Sigmoid colon (tissue), 7 donors: ENCODE results near the gene PDS5A. TPM values are rescaled to one million over a fixed set of nuclear protein-coding genes. Genes with fewer than 3 reads are reported as not detected.

Source experiments
- DNase-seq: peaks from one replicate; pipeline ENCODE4 v3.0.0-alpha.2; 2019
- H3K27ac ChIP-seq, 4 donors: fragments of 200-600 bp; sonication (generic); one replicate each; pipeline ENCODE4 v1.5.1; 2016 to 2019; ENCODE audit warnings: mild to moderate bottlenecking in 1 of 4
- H3K27me3 ChIP-seq, 3 donors: fragments of 200-600 bp; sonication (generic); one replicate each; pipeline ENCODE4 v1.5.1; 2019; ENCODE audit warnings: mild to moderate bottlenecking in 1 of 3
- H3K36me3 ChIP-seq, 4 donors: fragments of 200-600 bp; sonication (generic); one replicate each; pipeline ENCODE4 v1.5.1; 2016 to 2019
- H3K4me1 ChIP-seq, 4 donors: fragments of 200-600 bp; sonication (generic); one replicate each; pipeline ENCODE4 v1.5.1; 2017 to 2019
- H3K4me3 ChIP-seq, 4 donors: fragments of 200-600 bp; sonication (generic); one replicate each; pipeline ENCODE4 v1.5.1; 2017 to 2019; ENCODE audit warnings: mild to moderate bottlenecking in 2 of 4, moderate library complexity in 1 of 4
- H3K9me3 ChIP-seq, 4 donors: fragments of 200-600 bp in 3 of 4; sonication (generic) in 3 of 4; one replicate each; pipeline versions ENCODE4 v1.5.1 to v1.6.1; 2013 to 2019
- CTCF ChIP-seq, 4 experiments: fragments of 450-650 bp in 3 of 4; fragments of 200-600 bp in 1 of 4; IDR thresholded peaks; one replicate each; pipeline ENCODE4 v1.5.1; 2016 to 2019; ENCODE audit warnings: antibody characterized with exemption in 4 of 4, mild to moderate bottlenecking in 3 of 4, moderate library complexity in 2 of 4
- EP300 ChIP-seq, 4 donors: sonication (generic); formaldehyde crosslinking; IDR thresholded peaks; one replicate each; pipeline ENCODE4 v1.6.1; 2017; ENCODE audit warnings: antibody characterized with exemption in 4 of 4
- POLR2A ChIP-seq, 2 donors: fragments of 450-650 bp; IDR thresholded peaks; one replicate each; pipeline ENCODE4 v1.6.1; 2016; ENCODE audit warnings: antibody characterized with exemption in 2 of 2, mild to moderate bottlenecking in 2 of 2, moderate library complexity in 2 of 2
- POLR2AphosphoS5 ChIP-seq, 4 donors: sonication (generic); formaldehyde crosslinking; IDR thresholded peaks; one replicate each; pipeline ENCODE4 v1.6.1; 2017; ENCODE audit warnings: antibody characterized with exemption in 4 of 4
- WGBS, 2 donors: extraction: QIAGEN DNeasy Blood & Tissue Kit; methylation state at CpG; one replicate each; pipeline ENCODE4 v1.1.7; 2013; 5-methylcytosine and 5-hydroxymethylcytosine counted together
- intact Hi-C: fragments of 100-400 bp; cut with DNase I; formaldehyde crosslinking; loops from one replicate; pipeline ENCODE4 v1.15.1; 2023
- polyA plus RNA-seq, 3 donors: library from polyadenylated mRNA; stranded (reverse); fragments of 200-250 nt; gene quantifications; one replicate each; pipeline ENCODE4 v1.2.3, GENCODE V29; 2013
- total RNA-seq, 4 donors: library from RNA; depleted of rRNA; stranded (reverse); fragments of >200 nt; gene quantifications; one replicate each; pipeline ENCODE4 v1.1.0, GENCODE V29; 2016
- donor health status: healthy with polysubstance abuse.
- donor health status: Bipolar disorder and iron deficiency.
- donor health status: healthy.

PDS5A gene
- total and polyA plus RNA-seq, 7 donors, result 16.8 to 69.6 (median 57.1) TPM

GRCh38 chr4:39936565-39937418, 40.9 kb downstream of the PDS5A start:
- Histone ChIP-seq H3K27ac (no peak overlapping the region), H3K4me3 (no peak overlapping the region), H3K9me3 (no peaks in the 10 kb centered on the region), H3K27me3 (no peaks in the 10 kb centered on the region), H3K36me3 (no peaks in the 10 kb centered on the region), H3K4me1 (peaks cover 0 to 19% (median 17%) of the 10 kb centered on the region in 4 donors)
- TF ChIP-seq POLR2A (IDR thresholded peaks at IDR 0.05), result no peak
- no peak for TF ChIP-seq EP300 (IDR thresholded peaks at IDR 0.05)
- TF ChIP-seq POLR2AphosphoS5 (IDR thresholded peaks at IDR 0.05), result no peak
- no peak for TF ChIP-seq CTCF (IDR thresholded peaks at IDR 0.05)
- 61 to 83% methylated on average over 6 of the region's 6 CpGs for WGBS, 2 donors
- intact Hi-C loops, result no loop called here
- DNase-seq, result no peak

DNA sequence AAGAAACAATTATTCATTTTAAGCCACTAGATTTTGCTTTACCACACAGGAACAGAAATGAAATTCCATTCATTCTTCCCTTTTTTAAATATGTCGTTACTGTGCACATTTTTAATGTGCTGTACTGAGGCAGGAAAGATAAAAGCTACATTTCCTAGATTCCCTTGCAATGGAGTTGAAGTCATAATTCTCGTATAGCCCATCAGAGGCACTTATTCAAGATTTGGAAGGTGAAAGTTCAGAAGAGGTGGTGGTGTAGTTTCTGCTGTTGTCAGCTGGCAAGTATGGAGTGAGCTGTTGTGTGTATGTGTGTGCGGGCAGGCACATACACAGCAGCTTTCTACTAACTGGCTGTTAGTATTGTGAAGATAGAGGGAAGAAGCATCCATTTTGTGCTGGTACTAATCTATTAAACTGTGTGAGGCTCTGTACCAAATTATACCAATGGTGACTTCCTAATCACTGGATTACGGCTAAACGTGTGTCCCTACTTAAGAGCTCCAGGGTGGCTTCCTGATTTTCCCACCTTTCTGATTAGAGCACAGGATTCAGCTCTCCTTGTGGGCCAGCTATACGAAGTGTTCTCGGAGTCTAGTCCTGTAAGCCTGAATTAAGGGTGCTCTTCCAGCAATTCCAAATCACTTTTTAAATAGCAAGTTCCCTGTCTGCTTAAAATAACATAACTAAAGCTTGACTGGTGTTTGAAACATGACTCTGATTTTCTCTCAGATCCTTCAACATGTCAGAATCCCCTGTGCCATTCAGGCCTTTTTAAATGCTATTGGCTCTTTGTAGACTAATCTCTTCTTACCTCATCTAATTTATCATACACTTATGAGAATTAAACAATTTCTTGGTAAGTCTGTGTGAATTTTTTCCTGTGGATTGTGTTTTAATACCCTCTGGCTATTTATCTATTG, 43.8 kb downstream of the PDS5A start:
- Histone ChIP-seq H3K4me3 (no peak overlapping the region), H3K36me3 (no peaks in the 10 kb centered on the region), H3K9me3 (no peaks in the 10 kb centered on the region), H3K27me3 (no peaks in the 10 kb centered on the region), H3K27ac (no peak overlapping the region), H3K4me1 (peaks cover 0 to 19% (median 16%) of the 10 kb centered on the region in 4 donors)
- WGBS, 2 donors, result 72 to 73% methylated on average over 7 of the region's 7 CpGs
- intact Hi-C loops, result no loop called here
- DNase-seq, result no peak
- TF ChIP-seq POLR2A (IDR thresholded peaks at IDR 0.05) (no peak), POLR2AphosphoS5 (IDR thresholded peaks at IDR 0.05) (no peak), EP300 (IDR thresholded peaks at IDR 0.05) (no peak), CTCF (IDR thresholded peaks at IDR 0.05) (no peak)

DNA sequence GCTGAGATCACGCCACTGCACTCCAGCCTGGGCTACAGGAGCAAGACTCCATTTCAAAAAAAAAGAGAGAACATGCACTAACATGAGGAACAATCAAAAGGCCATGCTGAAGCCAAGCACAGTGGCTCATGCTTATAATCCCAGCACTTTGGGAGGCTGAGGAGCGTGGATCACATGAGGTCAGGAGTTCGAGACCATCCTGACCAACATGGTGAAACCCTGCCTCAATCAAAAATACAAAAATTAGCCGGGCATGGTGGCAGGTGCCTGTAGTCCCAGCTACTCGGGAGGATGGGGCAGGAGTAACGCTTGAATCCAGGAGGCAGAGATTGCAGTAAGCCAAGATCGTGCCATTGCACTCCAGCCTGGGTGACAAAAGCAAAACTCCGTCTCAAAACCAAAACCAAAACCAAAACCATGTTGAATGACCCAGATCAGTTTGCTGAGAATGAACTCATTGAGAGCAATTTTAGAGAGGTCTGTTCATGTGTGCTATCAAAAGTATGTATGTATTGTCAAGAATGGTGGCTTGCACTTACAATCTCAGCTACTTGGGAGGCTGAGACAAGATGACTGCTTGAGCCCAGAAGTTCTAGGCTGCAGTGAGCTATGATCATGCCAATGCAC, 44.8 kb downstream of the PDS5A start:
- Histone ChIP-seq H3K9me3 (no peaks in the 10 kb centered on the region), H3K27me3 (no peaks in the 10 kb centered on the region), H3K36me3 (no peaks in the 10 kb centered on the region), H3K4me3 (no peak overlapping the region), H3K4me1 (peaks cover 0 to 19% (median 16%) of the 10 kb centered on the region in 4 donors), H3K27ac (no peak overlapping the region)
- intact Hi-C loops, result no loop called here
- no peak for DNase-seq
- TF ChIP-seq POLR2A (IDR thresholded peaks at IDR 0.05) (no peak), EP300 (IDR thresholded peaks at IDR 0.05) (no peak), CTCF (IDR thresholded peaks at IDR 0.05) (no peak), POLR2AphosphoS5 (IDR thresholded peaks at IDR 0.05) (no peak)
- WGBS, 2 donors, result 79 to 82% methylated on average over 8 of the region's 8 CpGs

GRCh38 chr4:39931441-39931901, 46.2 kb downstream of the PDS5A start:
- intact Hi-C loops, result no loop called here
- peaks cover 0 to 13% (median 0%) of the 10 kb centered on the region in 4 donors for H3K36me3 ChIP-seq
- DNase-seq, result no peak
- H3K4me1 ChIP-seq, result peaks cover 0 to 17% (median 13%) of the 10 kb centered on the region in 4 donors
- H3K27ac ChIP-seq, result no peak overlapping the region
- no peaks in the 10 kb centered on the region for H3K9me3 ChIP-seq
- 22 to 67% methylated on average over 5 of the region's 5 CpGs for WGBS, 2 donors
- H3K27me3 ChIP-seq, result no peaks in the 10 kb centered on the region
- no peak overlapping the region for H3K4me3 ChIP-seq
- no peak for TF ChIP-seq CTCF (IDR thresholded peaks at IDR 0.05)
